GM19455 (cell line): ENCODE results near the gene ARHGAP4.
A peak's percentile ranks its signal among the peaks of the same experiment; 100 is the strongest.

Experiments used
- ATAC-seq: cut with Tn5 transposase; IDR thresholded peaks from one replicate; pipeline ENCODE4 v1.9.1; 2021; ENCODE audit not compliant: unreplicated experiment

ARHGAP4 gene

GRCh38 chrX:153908219-153908860 lies 17.7 kb downstream of the ARHGAP4 start:
- no peak for ATAC-seq

- no peak for ATAC-seq
Measured at GRCh38 chrX:153907456-153907855, 18.6 kb downstream of the ARHGAP4 start.

GRCh38 chrX:153906126-153906917 lies 19.7 kb downstream of the ARHGAP4 start:
- no peak for ATAC-seq

- ATAC-seq, result no peak
Measured at GRCh38 chrX:153905481-153906095, 20.5 kb downstream of the ARHGAP4 start.

- no peak for ATAC-seq
Measured at GRCh38 chrX:153903991-153904957, 21.8 kb downstream of the ARHGAP4 start, which contains the start of gene AVPR2. TSS of gene AVPR2 (plus strand) at chrX:153904673. CDS start at chrX:153905146, 473 bp downstream.

- ATAC-seq, result no peak
Measured at GRCh38 chrX:153903238-153903980, 22.7 kb downstream of the ARHGAP4 start.

GRCh38 chrX:153902385-153902784 lies 23.7 kb downstream of the ARHGAP4 start:
- ATAC-seq, result no peak

- no peak for ATAC-seq
Measured at GRCh38 chrX:153901753-153902140, 24.3 kb downstream of the ARHGAP4 start.

GRCh38 chrX:153900831-153901752 lies 25.0 kb downstream of the ARHGAP4 start:
- ATAC-seq, result peak; percentile 75

GRCh38 chrX:153897899-153898298 lies 28.2 kb downstream of the ARHGAP4 start:
- no peak for ATAC-seq

GRCh38 chrX:153889123-153889522 lies 36.9 kb downstream of the ARHGAP4 start:
- ATAC-seq, result no peak

- ATAC-seq, result no peak
Measured at GRCh38 chrX:153888344-153888743, 37.7 kb downstream of the ARHGAP4 start.

- no peak for ATAC-seq
Measured at GRCh38 chrX:153887385-153887784, 38.7 kb downstream of the ARHGAP4 start.

GRCh38 chrX:153886915-153887314 lies 39.1 kb downstream of the ARHGAP4 start:
- ATAC-seq, result no peak

GRCh38 chrX:153885968-153886903 lies 39.8 kb downstream of the ARHGAP4 start, which contains the start of gene L1CAM:
TSS of gene L1CAM (minus strand) at chrX:153886173. CDS start at chrX:153875836, 10,337 bp downstream.
- ATAC-seq, result no peak

- ATAC-seq, result no peak
Measured at GRCh38 chrX:153885208-153885787, 40.8 kb downstream of the ARHGAP4 start.

GRCh38 chrX:153884590-153884989 lies 41.5 kb downstream of the ARHGAP4 start:
- no peak for ATAC-seq
